Endodermal cell (in vitro differentiated cells): Measurements from ENCODE around the gene RRP1B. TPM values are rescaled to one million over a fixed set of nuclear protein-coding genes. Genes with fewer than 3 reads are reported as not detected.

Source experiments
- DNase-seq: peaks from one replicate; pipeline ENCODE4 v3.0.0-alpha.2; 2017
- H3K27ac ChIP-seq: 2 replicates; pipeline ENCODE4 v1.5.1; 2013; ENCODE audit warnings: mild to moderate bottlenecking, low read depth, low read length, moderate library complexity
- H3K27me3 ChIP-seq: 2 replicates; pipeline ENCODE4 v1.6.1; 2013; ENCODE audit warnings: mild to moderate bottlenecking, low read length, moderate library complexity; ENCODE audit not compliant: insufficient read depth, control insufficient read depth, poor library complexity, severe bottlenecking
- H3K36me3 ChIP-seq: 2 replicates; pipeline ENCODE4 v1.7.0; 2013; ENCODE audit warnings: mild to moderate bottlenecking, low read length, moderate library complexity; ENCODE audit not compliant: control insufficient read depth, insufficient read depth
- H3K4me1 ChIP-seq: one replicate; pipeline ENCODE4 v1.7.0; 2013; ENCODE audit warnings: low read length; ENCODE audit not compliant: control insufficient read depth, insufficient read depth
- H3K4me3 ChIP-seq: 2 replicates; pipeline ENCODE4 v1.5.1; 2013; ENCODE audit warnings: mild to moderate bottlenecking, low read length, moderate library complexity
- H3K9ac ChIP-seq: 2 replicates; pipeline ENCODE4 v1.6.1; 2013; ENCODE audit warnings: mild to moderate bottlenecking, low read length, moderate library complexity; ENCODE audit not compliant: poor library complexity, severe bottlenecking; ENCODE audit errors: extremely low read depth
- H3K9me3 ChIP-seq: 2 replicates; pipeline ENCODE4 v1.6.1; 2013; ENCODE audit warnings: mild to moderate bottlenecking, low read length, moderate library complexity; ENCODE audit not compliant: control insufficient read depth
- H3K27ac Mint-ChIP-seq: 2 replicates; pipeline ENCODE4 v1.8.0; 2020; ENCODE audit warnings: mixed read lengths
- H3K27me3 Mint-ChIP-seq: 2 replicates; pipeline ENCODE4 v1.8.0; 2021; ENCODE audit warnings: mild to moderate bottlenecking, mixed read lengths; ENCODE audit not compliant: insufficient read depth
- H3K36me3 Mint-ChIP-seq: 2 replicates; pipeline ENCODE4 v1.8.0; 2020; ENCODE audit warnings: low read depth, mixed read lengths
- H3K4me1 Mint-ChIP-seq: 2 replicates; pipeline ENCODE4 v1.8.0; 2020; ENCODE audit warnings: mixed read lengths
- H3K4me3 Mint-ChIP-seq: 2 replicates; pipeline ENCODE4 v1.8.0; 2020; ENCODE audit warnings: mild to moderate bottlenecking, moderate library complexity, mixed read lengths
- H3K9me3 Mint-ChIP-seq: 2 replicates; pipeline ENCODE4 v1.8.0; 2020; ENCODE audit warnings: mild to moderate bottlenecking, mixed read lengths
- whole genome bisulfite sequencing, 2 experiments: methylation state at CpG; one replicate each; pipeline versions ENCODE4 v1.1.5 to v1.1.7; 2013; ENCODE audit warnings: missing lambda C conversion rate in 2 of 2, mixed read lengths in 1 of 2; ENCODE audit not compliant: insufficient coverage in 1 of 2, insufficient read length in 1 of 2; 5-methylcytosine and 5-hydroxymethylcytosine counted together
- total RNA-seq, 2 donors: library from RNA; stranded (reverse); fragmentation: NEBNext Ultra II Directional in 1 of 2; extraction: Animal tissue kit (Norgen Biotek cat#: 25700) in 1 of 2; gene quantifications; 2 replicates in 1 of 2; 3 replicates in 1 of 2; pipeline ENCODE4 v1.2.1, GENCODE V29; 2021
- TF ChIP-seq, protein P1 (sequence below): fragments of 200-600 bp; sonication (generic); conservative IDR thresholded peaks from 2 replicates; pipeline ENCODE4 v1.5.0; 2021; ENCODE audit warnings: antibody characterized with exemption, mild to moderate bottlenecking

RRP1B gene
- total RNA-seq, 2 donors from 2014 or later = 44.1 to 46.0 TPM

DNA sequence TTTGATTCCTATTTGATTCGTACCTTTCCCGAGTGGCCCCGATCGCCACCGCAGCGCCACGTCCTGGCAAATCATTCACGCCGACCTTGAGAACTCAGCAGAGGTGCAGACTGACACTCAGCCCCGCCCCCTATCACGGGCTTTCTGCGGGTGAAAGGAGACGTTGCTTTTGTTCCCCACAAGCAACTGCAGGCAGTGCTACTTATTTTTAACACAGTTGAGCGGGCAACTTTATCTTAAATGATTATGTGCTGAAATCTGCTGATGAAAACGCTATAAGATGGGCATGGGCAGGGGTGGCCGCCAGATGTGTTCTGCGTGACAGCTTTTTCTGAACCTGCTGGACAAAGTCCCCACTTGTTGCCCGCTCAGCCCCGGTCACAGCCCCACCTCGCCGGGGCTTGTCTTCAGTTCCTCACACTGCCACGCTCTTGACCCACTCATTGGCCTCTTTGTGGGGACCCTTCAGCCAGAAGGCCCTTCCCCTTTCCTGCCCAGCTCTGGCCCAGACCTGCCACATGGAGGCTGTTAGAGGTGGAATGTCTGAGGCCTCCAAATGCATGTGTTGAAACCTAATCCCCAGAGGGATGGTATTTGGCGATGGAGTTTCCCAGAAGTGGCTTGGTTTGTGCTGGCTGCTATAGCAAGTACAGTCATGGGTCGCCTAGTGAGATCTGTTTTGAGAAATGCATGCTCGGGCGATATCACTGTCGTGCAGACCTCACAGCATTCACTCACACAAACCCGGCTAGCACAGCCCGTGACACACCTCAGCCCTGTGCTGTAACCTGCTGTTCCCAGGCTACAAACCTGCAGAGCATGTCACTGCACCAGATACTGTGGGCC lies 43.9 kb downstream of the RRP1B start:
- no peaks in the 10 kb centered on the region for H3K9me3 ChIP-seq
- DNase-seq = peak; percentile 78
- H3K4me1 ChIP-seq = no peaks in the 10 kb centered on the region
- no peaks in the 10 kb centered on the region for H3K27me3 ChIP-seq
- H3K36me3 ChIP-seq = no peaks in the 10 kb centered on the region
- TF ChIP-seq, protein P1, sequence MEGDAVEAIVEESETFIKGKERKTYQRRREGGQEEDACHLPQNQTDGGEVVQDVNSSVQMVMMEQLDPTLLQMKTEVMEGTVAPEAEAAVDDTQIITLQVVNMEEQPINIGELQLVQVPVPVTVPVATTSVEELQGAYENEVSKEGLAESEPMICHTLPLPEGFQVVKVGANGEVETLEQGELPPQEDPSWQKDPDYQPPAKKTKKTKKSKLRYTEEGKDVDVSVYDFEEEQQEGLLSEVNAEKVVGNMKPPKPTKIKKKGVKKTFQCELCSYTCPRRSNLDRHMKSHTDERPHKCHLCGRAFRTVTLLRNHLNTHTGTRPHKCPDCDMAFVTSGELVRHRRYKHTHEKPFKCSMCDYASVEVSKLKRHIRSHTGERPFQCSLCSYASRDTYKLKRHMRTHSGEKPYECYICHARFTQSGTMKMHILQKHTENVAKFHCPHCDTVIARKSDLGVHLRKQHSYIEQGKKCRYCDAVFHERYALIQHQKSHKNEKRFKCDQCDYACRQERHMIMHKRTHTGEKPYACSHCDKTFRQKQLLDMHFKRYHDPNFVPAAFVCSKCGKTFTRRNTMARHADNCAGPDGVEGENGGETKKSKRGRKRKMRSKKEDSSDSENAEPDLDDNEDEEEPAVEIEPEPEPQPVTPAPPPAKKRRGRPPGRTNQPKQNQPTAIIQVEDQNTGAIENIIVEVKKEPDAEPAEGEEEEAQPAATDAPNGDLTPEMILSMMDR = no peak
- H3K27me3 Mint-ChIP-seq = no peaks in the 10 kb centered on the region
- H3K9me3 Mint-ChIP-seq = no peaks in the 10 kb centered on the region
- H3K4me1 Mint-ChIP-seq = peaks cover 11% of the 10 kb centered on the region
- no peak overlapping the region for H3K27ac Mint-ChIP-seq
- no peak overlapping the region for H3K9ac ChIP-seq
- 64 to 70% methylated on average over 20 to 29 of the region's 29 CpGs for WGBS, 2 experiments
- no peaks in the 10 kb centered on the region for H3K36me3 Mint-ChIP-seq
- no peak overlapping the region for H3K4me3 ChIP-seq
- no peak overlapping the region for H3K27ac ChIP-seq
- H3K4me3 Mint-ChIP-seq = no peak overlapping the region

DNA sequence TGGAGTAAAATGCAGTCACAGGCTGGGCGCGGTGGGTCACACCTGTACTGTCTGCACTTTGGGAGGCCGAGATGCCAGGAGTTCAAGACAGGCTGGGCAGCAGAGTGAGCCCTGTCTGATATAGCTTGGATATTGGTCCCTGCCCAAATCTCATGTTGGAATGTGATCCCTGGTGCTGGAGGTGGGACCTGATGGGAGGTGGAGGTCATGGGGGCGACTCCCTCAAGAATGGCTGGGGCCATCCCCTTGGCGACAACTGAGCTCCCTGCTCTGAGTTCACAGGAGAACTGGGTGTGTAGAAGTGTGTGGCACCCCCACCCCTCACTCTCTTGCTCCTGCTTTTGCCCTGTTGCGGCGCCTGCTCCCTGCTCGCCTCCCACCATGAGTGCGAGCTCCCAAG lies 48.1 kb downstream of the RRP1B start:
- TF ChIP-seq, protein P1 = no peak
- H3K9me3 Mint-ChIP-seq = no peaks in the 10 kb centered on the region
- Histone ChIP-seq H3K27me3 (no peaks in the 10 kb centered on the region), H3K27ac (no peak overlapping the region), H3K9ac (no peak overlapping the region), H3K4me3 (no peak overlapping the region), H3K9me3 (no peaks in the 10 kb centered on the region), H3K4me1 (no peaks in the 10 kb centered on the region), H3K36me3 (no peaks in the 10 kb centered on the region)
- no peak overlapping the region for H3K4me3 Mint-ChIP-seq
- DNase-seq = no peak
- 96% methylated on average over 9 of the region's 9 CpGs for WGBS, 2 experiments
- no peaks in the 10 kb centered on the region for H3K27me3 Mint-ChIP-seq
- no peaks in the 10 kb centered on the region for H3K36me3 Mint-ChIP-seq
- peaks cover 17% of the 10 kb centered on the region for H3K4me1 Mint-ChIP-seq
- no peak overlapping the region for H3K27ac Mint-ChIP-seq

DNA sequence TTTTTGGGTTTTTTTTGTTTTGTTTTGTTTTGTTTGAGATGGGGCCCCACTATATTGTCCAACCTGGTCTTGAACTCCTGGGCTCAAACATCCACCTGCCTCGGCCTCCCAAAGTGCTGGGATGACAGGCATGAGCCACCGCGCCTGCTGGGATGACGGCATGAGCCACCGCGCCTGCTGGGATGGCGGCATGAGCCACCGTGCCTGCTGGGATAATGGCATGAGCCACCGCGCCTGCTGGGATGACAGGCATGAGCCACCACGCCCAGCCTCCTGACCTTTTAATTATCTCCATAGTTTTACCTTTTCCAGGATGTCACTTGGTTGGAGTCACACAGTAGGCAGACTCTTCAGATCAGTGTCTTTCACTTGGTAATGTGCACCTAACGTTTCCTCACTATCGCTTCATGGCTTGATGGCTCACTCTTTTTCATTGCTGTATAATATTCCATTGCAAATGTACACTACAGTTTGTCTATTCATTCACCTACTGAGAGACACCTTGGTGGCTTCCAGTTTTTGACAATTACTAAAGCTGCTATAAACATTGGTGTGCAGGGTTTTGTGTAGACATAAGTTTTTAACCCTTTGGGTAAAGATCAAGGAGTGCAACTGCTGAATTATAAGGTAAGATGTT lies 49.5 kb downstream of the RRP1B start:
- Histone ChIP-seq H3K27me3 (no peaks in the 10 kb centered on the region), H3K4me1 (no peaks in the 10 kb centered on the region), H3K27ac (no peak overlapping the region), H3K9me3 (no peaks in the 10 kb centered on the region), H3K9ac (no peak overlapping the region), H3K4me3 (no peak overlapping the region), H3K36me3 (no peaks in the 10 kb centered on the region)
- Mint-ChIP-seq H3K4me3 (no peak overlapping the region), H3K27me3 (no peaks in the 10 kb centered on the region), H3K27ac (no peak overlapping the region), H3K4me1 (peaks cover 9% of the 10 kb centered on the region), H3K36me3 (no peaks in the 10 kb centered on the region), H3K9me3 (no peaks in the 10 kb centered on the region)
- WGBS, 2 experiments = 87 to 91% methylated on average over 12 to 13 of the region's 13 CpGs
- TF ChIP-seq, protein P1 = no peak
- DNase-seq = no peak
